Uterus (tissue), 2 donors: ENCODE data around the gene CMTM3.

Source experiments
- POLR2A ChIP-seq, 2 donors: fragments of 450-650 bp; IDR thresholded peaks; one replicate each; pipeline ENCODE4 v1.6.1; 2016; ENCODE audit warnings: antibody characterized with exemption in 2 of 2, mild to moderate bottlenecking in 1 of 2, moderate library complexity in 1 of 2
- TF ChIP-seq, protein P1 (sequence below), 4 experiments: fragments of 200-600 bp in 2 of 4; fragments of 450-650 bp in 2 of 4; sonication (generic) in 2 of 4; IDR thresholded peaks; one replicate each; pipeline ENCODE4 v1.5.1; 2016 to 2019; ENCODE audit warnings: antibody characterized with exemption in 4 of 4, mild to moderate bottlenecking in 2 of 4, moderate library complexity in 1 of 4

GRCh38 chr16:66600477-66600876, 4.0 kb upstream of the CMTM3 start:
- TF ChIP-seq, protein P1, sequence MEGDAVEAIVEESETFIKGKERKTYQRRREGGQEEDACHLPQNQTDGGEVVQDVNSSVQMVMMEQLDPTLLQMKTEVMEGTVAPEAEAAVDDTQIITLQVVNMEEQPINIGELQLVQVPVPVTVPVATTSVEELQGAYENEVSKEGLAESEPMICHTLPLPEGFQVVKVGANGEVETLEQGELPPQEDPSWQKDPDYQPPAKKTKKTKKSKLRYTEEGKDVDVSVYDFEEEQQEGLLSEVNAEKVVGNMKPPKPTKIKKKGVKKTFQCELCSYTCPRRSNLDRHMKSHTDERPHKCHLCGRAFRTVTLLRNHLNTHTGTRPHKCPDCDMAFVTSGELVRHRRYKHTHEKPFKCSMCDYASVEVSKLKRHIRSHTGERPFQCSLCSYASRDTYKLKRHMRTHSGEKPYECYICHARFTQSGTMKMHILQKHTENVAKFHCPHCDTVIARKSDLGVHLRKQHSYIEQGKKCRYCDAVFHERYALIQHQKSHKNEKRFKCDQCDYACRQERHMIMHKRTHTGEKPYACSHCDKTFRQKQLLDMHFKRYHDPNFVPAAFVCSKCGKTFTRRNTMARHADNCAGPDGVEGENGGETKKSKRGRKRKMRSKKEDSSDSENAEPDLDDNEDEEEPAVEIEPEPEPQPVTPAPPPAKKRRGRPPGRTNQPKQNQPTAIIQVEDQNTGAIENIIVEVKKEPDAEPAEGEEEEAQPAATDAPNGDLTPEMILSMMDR (IDR thresholded peaks at IDR 0.05), result no peak
- TF ChIP-seq POLR2A (IDR thresholded peaks at IDR 0.05), result no peak
